Measurements from ENCODE around the gene AGBL1.

DNA sequence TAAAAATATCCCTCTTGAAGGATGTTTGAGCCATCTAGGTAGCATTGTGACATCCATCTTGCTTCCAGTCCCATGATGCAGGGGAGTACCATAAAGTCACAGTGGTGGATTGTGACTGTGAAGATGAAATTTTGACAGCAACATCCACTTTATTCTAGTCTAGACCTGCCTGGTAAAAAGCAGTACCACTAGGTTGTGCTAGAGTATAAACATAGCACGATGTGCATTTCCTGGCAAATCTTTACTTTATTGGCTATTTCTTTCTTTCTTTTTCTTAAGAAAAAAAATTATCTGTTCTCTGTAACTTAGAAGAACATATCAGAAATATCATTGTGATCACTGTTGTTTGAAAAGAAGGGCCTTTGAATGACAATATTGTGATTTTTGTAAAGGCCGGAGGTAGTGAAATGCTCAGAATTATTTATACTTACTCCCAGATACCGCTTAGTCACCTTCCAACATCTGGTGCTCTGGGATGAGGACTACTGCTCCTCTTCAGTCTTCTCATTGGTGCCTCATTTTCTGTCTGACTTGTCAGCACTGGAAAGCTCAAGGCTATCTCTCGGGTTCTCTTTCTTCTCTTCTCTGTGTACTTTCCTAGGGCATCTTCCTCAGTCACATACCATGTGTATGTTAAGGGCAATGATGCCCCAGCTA lies 35.6 kb downstream of the AGBL1 start:
- TF ChIP-seq POLR2A (IDR thresholded peaks at IDR 0.05) = no peak
- peak in 1 of 6 experiments; percentile 17 for TF ChIP-seq CTCF (IDR thresholded peaks at IDR 0.05)

Measured in Peyer's patch (tissue), 4 donors.